ENCODE results near the gene SCD5.

GRCh38 chr4:82648356-82648755 is 150.2 kb downstream of the SCD5 start:
- no peak for TF ChIP-seq CTCF (conservative IDR thresholded peaks at IDR 0.05)
- TF ChIP-seq ZFX (IDR thresholded peaks at IDR 0.05): no peak
